ENCODE data around the gene NLRC5.

Gene NLRC5

DNA sequence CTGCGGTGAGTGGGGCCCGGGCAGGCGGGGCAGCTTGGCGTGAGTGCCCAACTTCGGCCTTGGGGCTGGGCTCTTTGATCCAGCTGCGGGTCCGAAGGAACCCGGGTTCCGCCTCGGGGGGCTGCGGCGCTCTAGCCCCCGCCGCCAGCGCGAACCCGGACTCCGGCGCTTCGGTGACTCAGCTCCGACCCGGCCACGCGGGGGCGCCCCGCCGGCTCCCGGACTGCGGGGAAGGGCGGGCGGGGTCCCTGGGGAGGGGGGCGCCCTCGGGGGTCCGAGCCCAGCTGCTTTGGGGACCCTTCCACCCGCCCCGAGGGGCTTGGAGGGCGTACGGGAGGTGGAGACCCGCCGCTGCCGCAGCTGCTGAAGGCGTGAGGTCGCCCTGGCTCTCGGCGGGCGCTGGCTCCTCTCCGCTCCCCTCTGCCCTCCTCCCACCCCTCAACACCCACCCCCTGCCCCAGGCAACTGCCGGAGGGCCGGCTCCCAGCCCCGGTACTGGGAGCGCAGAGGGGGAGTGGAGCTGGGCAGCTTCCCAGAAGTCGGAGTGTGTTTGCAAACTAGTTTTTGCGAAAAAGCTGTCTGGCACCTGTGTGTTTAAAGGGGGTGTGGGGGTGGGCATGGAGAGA lies 103.5 kb downstream of the NLRC5 start:
- H3K9me3 ChIP-seq (ENCODE audit: control insufficient read depth, low read length) = no peaks in the 10 kb centered on the region
- no peaks in the 10 kb centered on the region for H3K36me3 ChIP-seq (ENCODE audit: control insufficient read depth in 1 of 2, insufficient read depth in 2 of 2, low read depth in 1 of 2, low read length in 2 of 2)
- no peak overlapping the region for H2AK5ac ChIP-seq (ENCODE audit: low read length, severe bottlenecking)
- H3K9ac ChIP-seq (ENCODE audit: low read length) = peak overlapping the region; percentile 68
- H3K18ac ChIP-seq (ENCODE audit: low read depth in 1 of 2, low read length in 2 of 2) = peak overlapping the region; percentile 85 to 90
- peak overlapping the region; percentile 68 for H2BK15ac ChIP-seq (ENCODE audit: low read depth, poor library complexity, severe bottlenecking)
- peak overlapping the region; percentile 51 to 70 for H3K4ac ChIP-seq (ENCODE audit: low read depth in 1 of 2, low read length in 2 of 2)
- H3K23ac ChIP-seq (ENCODE audit: low read length in 2 of 2) = no peak overlapping the region
- peaks cover 26% of the 10 kb centered on the region for H3K79me1 ChIP-seq (replicated peaks; ENCODE audit: low read length, poor library complexity, severe bottlenecking)
- peaks cover 16% of the 10 kb centered on the region for H3K4me1 ChIP-seq (ENCODE audit: control insufficient read depth, insufficient read depth, low read depth, low read length)
- peak overlapping the region in 1 of 2 experiments; percentile 80 for H2BK12ac ChIP-seq (ENCODE audit: low read length in 2 of 2)
- H3K27me3 ChIP-seq (ENCODE audit: control insufficient read depth in 1 of 2, insufficient read depth in 1 of 2, low read length in 2 of 2) = peaks cover 0 to 6% of the 10 kb centered on the region in 2 experiments
- H2BK5ac ChIP-seq (ENCODE audit: low read depth, low read length, poor library complexity, severe bottlenecking) = no peak overlapping the region
- peak; percentile 42 for DNase-seq
- 0% methylated on average over 14 of the region's 53 CpGs for WGBS
- peak overlapping the region; percentile 73 to 86 for H3K4me3 ChIP-seq (ENCODE audit: insufficient read depth in 1 of 2, low read depth in 1 of 2, low read length in 2 of 2)
- H2AFZ ChIP-seq (ENCODE audit: low read depth, low read length) = peak overlapping the region; percentile 80
- no peak overlapping the region for H3K27ac ChIP-seq (ENCODE audit: low read length, poor library complexity, severe bottlenecking)
- H4K91ac ChIP-seq (ENCODE audit: low read length) = peak overlapping the region; percentile 41
- peak overlapping the region; percentile 64 for H2BK120ac ChIP-seq (ENCODE audit: low read depth, low read length)
- H4K8ac ChIP-seq (ENCODE audit: low read length) = no peak overlapping the region
- H3K4me2 ChIP-seq (ENCODE audit: low read length, poor library complexity, severe bottlenecking) = peak overlapping the region; percentile 80
- peak overlapping the region in 1 of 2 experiments; percentile 37 for H3K14ac ChIP-seq (ENCODE audit: low read length in 2 of 2)

GRCh38 chr16:57093666-57094564 lies 104.6 kb downstream of the NLRC5 start:
- H3K4me3 ChIP-seq (ENCODE audit: insufficient read depth in 1 of 2, low read depth in 1 of 2, low read length in 2 of 2) = peak overlapping the region in 1 of 2 experiments; percentile 73
- no peak overlapping the region for H2BK12ac ChIP-seq (ENCODE audit: low read length in 2 of 2)
- H3K23ac ChIP-seq (ENCODE audit: low read length in 2 of 2) = no peak overlapping the region
- peaks cover 26% of the 10 kb centered on the region for H3K79me1 ChIP-seq (replicated peaks; ENCODE audit: low read length, poor library complexity, severe bottlenecking)
- H3K36me3 ChIP-seq (ENCODE audit: control insufficient read depth in 1 of 2, insufficient read depth in 2 of 2, low read depth in 1 of 2, low read length in 2 of 2) = no peaks in the 10 kb centered on the region
- H2BK15ac ChIP-seq (ENCODE audit: low read depth, poor library complexity, severe bottlenecking) = peak overlapping the region; percentile 65
- H2AK5ac ChIP-seq (ENCODE audit: low read length, severe bottlenecking) = no peak overlapping the region
- no peak overlapping the region for H3K27ac ChIP-seq (ENCODE audit: low read length, poor library complexity, severe bottlenecking)
- H2AFZ ChIP-seq (ENCODE audit: low read depth, low read length) = no peak overlapping the region
- H3K4ac ChIP-seq (ENCODE audit: low read depth in 1 of 2, low read length in 2 of 2) = peak overlapping the region in 1 of 2 experiments; percentile 37
- H3K9ac ChIP-seq (ENCODE audit: low read length) = peak overlapping the region; percentile 63
- no peak overlapping the region for H4K91ac ChIP-seq (ENCODE audit: low read length)
- peaks cover 18% of the 10 kb centered on the region for H3K4me1 ChIP-seq (ENCODE audit: control insufficient read depth, insufficient read depth, low read depth, low read length)
- peak overlapping the region; percentile 64 for H2BK120ac ChIP-seq (ENCODE audit: low read depth, low read length)
- no peak for DNase-seq
- H4K8ac ChIP-seq (ENCODE audit: low read length) = no peak overlapping the region
- H3K9me3 ChIP-seq (ENCODE audit: control insufficient read depth, low read length) = no peaks in the 10 kb centered on the region
- no peak overlapping the region for H3K18ac ChIP-seq (ENCODE audit: low read depth in 1 of 2, low read length in 2 of 2)
- no peak overlapping the region for H3K14ac ChIP-seq (ENCODE audit: low read length in 2 of 2)
- peaks cover 0 to 6% of the 10 kb centered on the region in 2 experiments for H3K27me3 ChIP-seq (ENCODE audit: control insufficient read depth in 1 of 2, insufficient read depth in 1 of 2, low read length in 2 of 2)
- peak overlapping the region; percentile 80 for H3K4me2 ChIP-seq (ENCODE audit: low read length, poor library complexity, severe bottlenecking)
- WGBS = 86% methylated on average over 17 of the region's 18 CpGs
- H2BK5ac ChIP-seq (ENCODE audit: low read depth, low read length, poor library complexity, severe bottlenecking) = no peak overlapping the region

DNA sequence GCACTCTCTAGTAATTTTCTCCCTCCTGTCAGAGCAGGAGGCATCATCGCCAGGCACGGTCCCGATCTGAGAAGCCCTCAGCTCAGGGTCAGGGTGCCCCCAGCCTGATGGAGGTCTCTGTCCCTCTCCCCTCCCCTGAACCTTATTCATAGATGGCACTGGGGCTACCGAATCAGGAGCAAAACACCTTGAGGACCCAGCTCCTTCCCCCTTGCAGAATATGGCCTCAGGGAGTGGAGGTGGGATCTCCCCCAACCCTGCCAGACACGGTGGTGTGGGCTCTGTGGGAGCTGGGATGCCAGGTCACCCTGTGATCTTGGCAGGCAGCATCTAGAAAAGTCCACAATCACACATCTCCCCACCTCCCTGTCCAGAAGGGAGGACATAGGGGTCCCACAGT lies 105.6 kb downstream of the NLRC5 start:
- Histone ChIP-seq H2AK5ac (ENCODE audit: low read length, severe bottlenecking) (no peak overlapping the region), H2BK15ac (ENCODE audit: low read depth, poor library complexity, severe bottlenecking) (no peak overlapping the region), H3K14ac (ENCODE audit: low read length in 2 of 2) (no peak overlapping the region), H3K9ac (ENCODE audit: low read length) (no peak overlapping the region), H3K79me1 (replicated peaks; ENCODE audit: low read length, poor library complexity, severe bottlenecking) (peaks cover 26% of the 10 kb centered on the region), H2BK5ac (ENCODE audit: low read depth, low read length, poor library complexity, severe bottlenecking) (no peak overlapping the region), H4K91ac (ENCODE audit: low read length) (no peak overlapping the region), H2BK120ac (ENCODE audit: low read depth, low read length) (no peak overlapping the region), H3K4me1 (ENCODE audit: control insufficient read depth, insufficient read depth, low read depth, low read length) (peaks cover 20% of the 10 kb centered on the region), H3K23ac (ENCODE audit: low read length in 2 of 2) (peak overlapping the region in 1 of 2 experiments; percentile 53), H3K27me3 (ENCODE audit: control insufficient read depth in 1 of 2, insufficient read depth in 1 of 2, low read length in 2 of 2) (no peaks in the 10 kb centered on the region), H4K8ac (ENCODE audit: low read length) (no peak overlapping the region), H2AFZ (ENCODE audit: low read depth, low read length) (no peak overlapping the region), H3K18ac (ENCODE audit: low read depth in 1 of 2, low read length in 2 of 2) (no peak overlapping the region), H3K9me3 (ENCODE audit: control insufficient read depth, low read length) (no peaks in the 10 kb centered on the region), H3K36me3 (ENCODE audit: control insufficient read depth in 1 of 2, insufficient read depth in 2 of 2, low read depth in 1 of 2, low read length in 2 of 2) (no peaks in the 10 kb centered on the region), H2BK12ac (ENCODE audit: low read length in 2 of 2) (no peak overlapping the region), H3K4me2 (ENCODE audit: low read length, poor library complexity, severe bottlenecking) (no peak overlapping the region), H3K4me3 (ENCODE audit: insufficient read depth in 1 of 2, low read depth in 1 of 2, low read length in 2 of 2) (no peak overlapping the region), H3K4ac (ENCODE audit: low read depth in 1 of 2, low read length in 2 of 2) (no peak overlapping the region), H3K27ac (ENCODE audit: low read length, poor library complexity, severe bottlenecking) (no peak overlapping the region)
- 84% methylated on average over 5 of the region's 5 CpGs for WGBS
- DNase-seq = no peak

DNA sequence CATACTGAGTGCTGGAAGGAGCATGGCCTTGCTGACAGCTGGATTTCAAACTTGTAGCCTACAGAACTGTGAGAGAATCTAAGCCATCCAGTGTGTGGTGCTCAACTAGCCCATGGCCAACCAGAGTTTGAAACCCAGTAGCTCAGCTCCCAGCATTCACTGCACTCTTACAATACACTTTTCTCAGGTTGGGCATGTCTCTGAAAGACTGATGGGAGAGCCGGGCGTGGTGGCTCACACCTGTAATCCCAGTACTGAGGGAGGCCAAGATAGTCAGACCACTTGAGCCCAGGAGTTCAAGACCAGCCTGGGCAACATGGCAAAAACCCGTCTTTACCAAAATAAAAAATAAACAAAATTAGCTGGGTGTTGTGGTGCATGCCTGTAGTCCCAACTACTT lies 106.8 kb downstream of the NLRC5 start:
- Histone ChIP-seq H4K8ac (ENCODE audit: low read length) (no peak overlapping the region), H2BK120ac (ENCODE audit: low read depth, low read length) (no peak overlapping the region), H2BK15ac (ENCODE audit: low read depth, poor library complexity, severe bottlenecking) (no peak overlapping the region), H3K27me3 (ENCODE audit: control insufficient read depth in 1 of 2, insufficient read depth in 1 of 2, low read length in 2 of 2) (no peaks in the 10 kb centered on the region), H3K4ac (ENCODE audit: low read depth in 1 of 2, low read length in 2 of 2) (no peak overlapping the region), H3K27ac (ENCODE audit: low read length, poor library complexity, severe bottlenecking) (no peak overlapping the region), H3K4me2 (ENCODE audit: low read length, poor library complexity, severe bottlenecking) (no peak overlapping the region), H3K36me3 (ENCODE audit: control insufficient read depth in 1 of 2, insufficient read depth in 2 of 2, low read depth in 1 of 2, low read length in 2 of 2) (no peaks in the 10 kb centered on the region), H3K9ac (ENCODE audit: low read length) (no peak overlapping the region), H3K14ac (ENCODE audit: low read length in 2 of 2) (no peak overlapping the region), H3K79me1 (replicated peaks; ENCODE audit: low read length, poor library complexity, severe bottlenecking) (peaks cover 28% of the 10 kb centered on the region), H3K23ac (ENCODE audit: low read length in 2 of 2) (no peak overlapping the region), H2AK5ac (ENCODE audit: low read length, severe bottlenecking) (no peak overlapping the region), H2AFZ (ENCODE audit: low read depth, low read length) (no peak overlapping the region), H2BK5ac (ENCODE audit: low read depth, low read length, poor library complexity, severe bottlenecking) (no peak overlapping the region), H3K18ac (ENCODE audit: low read depth in 1 of 2, low read length in 2 of 2) (no peak overlapping the region), H3K4me3 (ENCODE audit: insufficient read depth in 1 of 2, low read depth in 1 of 2, low read length in 2 of 2) (no peak overlapping the region), H3K4me1 (ENCODE audit: control insufficient read depth, insufficient read depth, low read depth, low read length) (peaks cover 19% of the 10 kb centered on the region), H4K91ac (ENCODE audit: low read length) (no peak overlapping the region), H3K9me3 (ENCODE audit: control insufficient read depth, low read length) (no peaks in the 10 kb centered on the region), H2BK12ac (ENCODE audit: low read length in 2 of 2) (no peak overlapping the region)
- 100% methylated on average over 2 of the region's 3 CpGs for WGBS
- DNase-seq = no peak
